Hepatocyte (in vitro differentiated cells): ENCODE data around the gene TMEM255A.

Source experiments
- EZH2 ChIP-seq: fragments of 200-600 bp; sonication (generic); IDR thresholded peaks from 2 replicates; pipeline ENCODE4 v1.6.1; 2016; ENCODE audit warnings: antibody characterized with exemption, mild to moderate bottlenecking, borderline replicate concordance
- EZH2phosphoT487 ChIP-seq: fragments of 200-600 bp; sonication (generic); IDR thresholded peaks from one replicate; pipeline ENCODE4 v1.6.1; 2018; ENCODE audit warnings: antibody characterized with exemption, mild to moderate bottlenecking, low read depth, moderate library complexity; ENCODE audit not compliant: unreplicated experiment, severe bottlenecking

DNA sequence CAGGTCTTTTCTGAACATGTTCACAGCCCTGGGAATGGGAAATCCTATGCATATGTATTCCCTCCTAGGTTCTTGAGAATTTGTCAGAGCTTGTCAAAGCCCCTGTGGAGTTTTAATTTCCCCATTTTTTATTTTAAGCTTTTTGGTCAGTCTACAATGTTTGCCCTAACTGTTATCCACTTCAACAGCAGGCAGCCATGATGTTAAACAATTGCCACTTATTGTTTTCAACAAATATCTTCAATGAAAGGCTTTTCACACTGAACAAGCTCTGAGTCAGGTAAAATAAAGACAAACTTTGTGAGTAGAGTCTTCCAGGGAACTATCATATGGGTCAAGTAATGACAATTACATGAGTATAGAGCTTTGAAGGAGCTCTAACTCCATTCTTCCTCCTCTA, 25.6 kb upstream of the TMEM255A start:
- TF ChIP-seq EZH2: no peak
- no peak for TF ChIP-seq EZH2phosphoT487
